Fibroblast of skin of abdomen (primary cell): ENCODE results near the gene LYPLAL1.
"Not testable (repeated sequence)": the region's sequence is repeated elsewhere in the genome, so short reads cannot be mapped to it uniquely, and the experiment has no call there.

Experiments
- DNase-seq: peaks from one replicate; pipeline ENCODE4 v3.0.0-alpha.2; 2013

LYPLAL1 gene

GRCh38 chr1:219220945-219221344 is 47.3 kb downstream of the LYPLAL1 start:
- DNase-seq, result no peak

- no peak for DNase-seq
Measured at GRCh38 chr1:219223496-219223895, 49.8 kb downstream of the LYPLAL1 start.

GRCh38 chr1:219226196-219226595 is 52.5 kb downstream of the LYPLAL1 start:
- no peak for DNase-seq

- no peak for DNase-seq
Measured at GRCh38 chr1:219227360-219228057, 53.8 kb downstream of the LYPLAL1 start.

- DNase-seq, result no peak
Measured at GRCh38 chr1:219228058-219228419, 54.4 kb downstream of the LYPLAL1 start.

- no peak for DNase-seq
Measured at GRCh38 chr1:219232890-219233289, 59.2 kb downstream of the LYPLAL1 start.

DNA sequence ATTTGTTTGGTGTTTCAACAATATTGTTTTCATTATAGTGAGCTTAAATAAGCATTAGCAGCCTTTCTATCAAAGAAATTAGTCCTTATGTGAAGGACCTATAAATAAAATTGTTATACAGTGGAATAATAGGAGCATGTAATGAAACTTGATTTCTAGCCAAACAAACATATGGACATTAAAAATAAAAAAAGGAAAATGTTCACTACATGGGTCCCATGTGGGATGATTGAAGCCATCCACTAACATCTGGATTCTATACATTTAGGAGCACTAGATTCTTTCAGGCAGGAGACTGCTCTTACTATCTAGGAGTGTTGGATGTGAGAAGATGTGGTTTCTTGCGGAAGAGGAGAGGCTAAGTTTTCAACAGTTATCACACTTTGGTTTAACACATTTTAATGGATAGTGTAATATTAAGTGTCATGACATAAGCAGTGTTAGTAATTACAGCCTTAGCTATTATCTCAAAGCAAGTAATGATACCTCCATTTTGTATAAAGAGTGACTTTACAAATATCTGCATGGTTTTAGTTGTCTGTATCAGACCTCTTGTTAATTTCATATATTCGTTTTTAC is 62.3 kb downstream of the LYPLAL1 start:
- DNase-seq, result no peak

- no peak for DNase-seq
Measured at GRCh38 chr1:219236933-219237610, 63.4 kb downstream of the LYPLAL1 start.

DNA sequence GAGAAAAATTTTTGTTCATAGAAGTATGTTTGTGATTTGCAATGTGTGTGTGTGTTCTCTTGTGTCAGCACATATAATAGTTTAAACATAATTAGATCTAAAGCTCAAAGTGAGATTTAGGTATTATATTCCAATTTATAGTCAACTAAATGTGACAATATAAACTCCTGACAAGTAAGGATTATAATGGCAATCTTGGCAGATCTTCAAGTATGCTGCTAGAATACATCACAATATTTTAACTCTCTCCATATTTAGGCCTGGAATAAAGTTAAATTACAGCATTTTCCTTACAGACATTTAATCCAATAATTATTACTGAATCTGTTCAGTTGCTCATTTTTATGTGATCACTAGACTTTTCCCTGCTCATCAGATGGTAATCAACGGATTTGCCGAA is 65.8 kb downstream of the LYPLAL1 start:
- no peak for DNase-seq

DNA sequence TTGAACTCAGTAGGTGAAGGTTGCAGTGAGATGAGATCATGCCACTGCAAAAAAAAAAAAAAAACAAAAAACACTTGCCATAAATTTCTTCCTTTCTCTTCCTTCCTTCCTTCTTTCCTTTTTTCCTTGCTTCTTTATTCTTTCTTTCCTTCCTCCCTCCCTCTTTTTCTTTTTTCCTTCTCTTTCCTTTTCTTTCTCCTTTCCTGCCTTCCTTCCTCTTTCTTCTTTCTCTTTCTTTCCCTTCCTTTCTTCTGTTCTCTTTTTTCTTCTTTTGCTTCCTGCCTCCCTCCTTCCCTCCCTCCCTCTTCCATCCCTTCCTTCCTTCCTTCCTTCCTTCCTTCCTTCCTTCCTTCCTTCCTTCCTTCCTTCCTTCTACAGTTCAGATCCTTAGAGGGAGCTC is 71.2 kb downstream of the LYPLAL1 start:
- no peak for DNase-seq

DNA sequence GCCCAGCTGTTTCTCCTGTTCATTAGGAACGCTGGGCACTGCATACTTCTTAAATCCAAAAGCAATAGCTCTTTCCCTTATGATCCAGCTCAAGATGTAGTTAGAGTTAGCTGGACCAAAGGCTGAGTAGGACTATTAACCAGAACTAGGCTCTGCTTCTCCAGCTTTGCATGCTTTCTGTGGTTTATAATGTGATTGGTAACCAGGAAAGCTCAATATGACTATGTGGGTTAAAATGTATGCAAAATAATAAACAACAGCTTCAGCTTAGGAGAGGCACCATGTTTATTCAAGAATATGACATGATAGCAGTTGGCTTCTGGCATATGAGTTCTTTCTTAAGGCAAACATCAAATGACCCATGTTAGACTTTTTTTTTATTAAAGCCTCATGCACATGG is 73.8 kb downstream of the LYPLAL1 start:
- no peak for DNase-seq

DNA sequence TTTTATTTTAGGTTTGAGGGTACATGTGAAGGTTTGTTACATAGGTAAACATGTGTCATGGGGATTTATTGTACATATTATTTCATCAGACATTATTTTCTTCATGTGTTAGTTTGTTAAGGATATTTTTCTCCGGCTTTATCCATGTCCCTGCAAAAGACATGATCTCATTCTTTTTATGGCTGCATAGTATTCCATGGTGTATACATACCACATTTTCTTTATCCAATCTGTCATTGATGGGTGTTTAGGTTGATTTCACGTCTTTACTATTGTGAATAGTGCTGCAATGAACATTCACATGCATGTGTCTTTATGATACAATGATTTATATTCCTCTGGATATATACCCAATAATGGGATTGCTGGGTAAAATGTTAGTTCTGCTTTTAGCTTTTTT is 76.8 kb downstream of the LYPLAL1 start:
- DNase-seq, result not testable (repeated sequence)

- no peak for DNase-seq
Measured at GRCh38 chr1:219257751-219258150, 84.1 kb downstream of the LYPLAL1 start.

- no peak for DNase-seq
Measured at GRCh38 chr1:219261454-219261853, 87.8 kb downstream of the LYPLAL1 start.
